ENCODE data around the gene KCNN4. TPM values are rescaled to one million over a fixed set of nuclear protein-coding genes. Genes with fewer than 3 reads are reported as not detected.
"Not testable (repeated sequence)": the region's sequence is repeated elsewhere in the genome, so short reads cannot be mapped to it uniquely, and the experiment has no call there.

KCNN4 gene
- 10.7 and 15.4 TPM in 2 replicates for total RNA-seq (2014; rRNA removed; shearing (Covaris generic); ENCODE audit: low replicate concordance)

DNA sequence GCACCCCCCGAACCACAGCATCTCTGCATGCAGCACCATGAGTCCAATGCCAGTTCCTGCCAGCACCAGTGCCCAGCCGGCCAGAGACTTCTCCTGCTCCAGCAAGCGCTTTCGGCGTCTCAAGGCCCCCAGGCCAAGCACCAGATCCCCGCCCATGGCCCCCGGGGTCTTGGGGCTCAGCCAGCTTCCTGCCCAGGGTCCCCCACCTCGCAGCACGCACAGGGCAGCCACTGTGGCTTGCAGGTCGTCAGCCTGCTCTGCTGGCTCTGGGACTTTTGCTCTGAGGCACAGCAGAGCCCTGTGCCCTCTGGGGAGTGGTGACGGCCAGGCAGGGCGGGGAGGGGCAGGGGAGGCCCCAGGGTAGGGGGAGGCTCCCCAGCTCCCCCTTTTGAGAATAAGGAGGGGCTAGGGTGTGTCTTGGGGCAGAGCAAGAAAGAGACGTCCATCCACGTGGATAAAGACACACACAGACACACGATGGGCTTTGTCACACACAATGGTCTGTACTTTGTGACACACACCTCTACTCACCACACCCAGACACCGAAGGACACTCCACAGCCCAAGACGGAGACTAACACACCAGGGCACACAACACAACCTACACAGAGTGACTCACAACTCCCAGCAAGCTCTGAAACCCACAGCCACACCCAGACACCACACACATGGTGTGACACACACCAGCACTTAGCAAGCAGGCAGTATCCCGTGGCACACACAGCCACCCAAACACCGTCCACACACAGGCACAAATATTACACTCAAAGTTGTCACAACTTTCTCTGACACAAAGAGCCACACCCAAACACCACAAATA lies at the start of gene KCNN4:
Gene KCNN4 (minus strand): TSS at position 268 of the 820 bp plus-strand sequence. CDS start 112 bp downstream, at position 156.
- in situ Hi-C loops (cut with HindIII; ENCODE audit: low pct_unique_long_range_greater_than_20kb, low sequenced_read_pairs), result no loop called here
- peak; percentile 51 for DNase-seq (ENCODE audit: low read depth)

DNA sequence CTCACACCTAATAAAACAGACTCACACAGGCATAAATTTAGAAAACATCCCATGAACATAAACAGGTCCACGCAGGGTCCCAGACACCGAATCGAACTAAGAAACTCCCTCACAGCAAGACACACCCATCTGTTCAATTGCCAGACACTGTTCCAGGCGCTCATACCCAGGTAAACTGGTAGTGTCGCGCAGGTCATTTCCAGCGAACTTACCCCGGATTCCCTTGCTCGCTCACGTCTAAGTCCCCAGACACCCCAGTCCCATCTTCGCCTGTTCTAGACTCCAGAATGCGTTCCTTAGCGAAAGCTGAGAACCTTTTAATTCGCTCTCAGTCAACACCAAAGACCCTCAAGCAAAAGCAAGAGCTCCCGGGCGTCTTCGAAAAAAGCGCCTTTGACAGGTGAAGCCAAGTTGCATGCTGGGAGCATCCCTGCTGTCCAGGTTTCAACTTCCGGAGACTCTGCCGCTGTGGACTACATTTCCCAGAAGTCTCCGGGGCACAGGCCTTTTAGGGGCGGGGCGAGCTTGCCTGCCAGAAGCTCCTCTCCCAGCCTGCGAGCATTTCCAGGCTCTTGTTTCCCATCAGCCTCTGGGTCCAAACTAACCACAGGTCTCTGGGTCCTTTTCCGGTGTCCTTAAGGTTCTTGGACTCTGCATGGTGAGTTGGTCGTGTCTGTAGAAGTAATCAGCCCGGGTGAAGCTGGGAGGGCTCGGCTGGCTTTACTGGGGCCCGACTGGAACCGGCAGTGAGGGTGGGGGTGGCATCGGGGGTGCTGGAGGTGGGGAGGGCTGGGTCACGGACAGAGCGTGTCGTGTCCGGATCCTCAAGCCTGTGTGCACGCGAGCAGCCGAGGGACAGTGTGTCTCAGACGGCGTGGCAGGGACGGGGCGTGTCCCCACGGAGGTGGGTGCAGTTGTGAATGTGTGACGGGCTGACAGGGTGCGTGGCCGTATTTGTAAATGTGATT lies 46.3 kb upstream of the KCNN4 start, which contains the start of gene ZNF283:
Gene ZNF283 (plus strand): TSS at position 535 of the 968 bp plus-strand sequence. CDS start 6,184 bp downstream, outside the sequence.
- in situ Hi-C loops (cut with HindIII; ENCODE audit: low pct_unique_long_range_greater_than_20kb, low sequenced_read_pairs), result no loop called here
- peak; percentile 87 for DNase-seq (ENCODE audit: low read depth)

DNA sequence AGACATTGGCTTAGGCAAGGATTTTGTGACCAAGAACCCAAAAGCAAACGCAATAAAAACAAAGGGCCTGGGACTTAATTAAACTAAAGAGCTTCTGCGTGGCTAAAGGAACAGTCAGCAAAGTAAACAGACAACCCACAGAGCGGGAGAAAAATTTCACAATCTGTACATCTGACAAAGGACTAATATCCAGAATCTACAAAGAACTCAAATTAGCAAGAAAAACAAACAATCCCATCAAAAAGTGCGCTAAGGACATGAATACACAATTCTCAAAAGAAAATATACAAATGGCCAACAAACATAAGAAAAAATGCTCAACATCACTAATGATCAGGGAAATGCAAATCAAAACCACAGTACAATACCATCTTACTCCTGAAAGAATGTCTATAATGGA lies 43.8 kb upstream of the KCNN4 start:
- in situ Hi-C loops (cut with HindIII; ENCODE audit: low pct_unique_long_range_greater_than_20kb, low sequenced_read_pairs); DNase-seq (ENCODE audit: low read depth): not testable (repeated sequence)

DNA sequence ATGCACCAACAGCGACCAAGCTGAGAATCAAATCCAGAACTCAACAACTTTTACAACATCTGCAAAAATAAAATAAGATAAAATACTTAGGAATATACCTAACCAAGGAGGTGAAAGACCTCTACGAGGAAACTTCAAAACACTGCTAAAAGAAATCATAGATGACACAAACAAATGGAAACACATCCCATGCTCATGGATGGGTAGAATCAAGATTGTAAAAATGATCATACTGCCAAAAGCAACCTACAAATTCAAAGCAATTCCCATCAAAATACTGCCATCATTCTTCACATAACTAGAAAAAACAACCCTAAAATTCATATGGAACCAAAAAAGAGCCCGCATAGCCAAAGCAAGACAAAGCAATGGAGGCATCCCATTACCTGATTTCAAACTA lies 43.1 kb upstream of the KCNN4 start:
- in situ Hi-C loops (cut with HindIII; ENCODE audit: low pct_unique_long_range_greater_than_20kb, low sequenced_read_pairs); DNase-seq (ENCODE audit: low read depth): not testable (repeated sequence)

DNA sequence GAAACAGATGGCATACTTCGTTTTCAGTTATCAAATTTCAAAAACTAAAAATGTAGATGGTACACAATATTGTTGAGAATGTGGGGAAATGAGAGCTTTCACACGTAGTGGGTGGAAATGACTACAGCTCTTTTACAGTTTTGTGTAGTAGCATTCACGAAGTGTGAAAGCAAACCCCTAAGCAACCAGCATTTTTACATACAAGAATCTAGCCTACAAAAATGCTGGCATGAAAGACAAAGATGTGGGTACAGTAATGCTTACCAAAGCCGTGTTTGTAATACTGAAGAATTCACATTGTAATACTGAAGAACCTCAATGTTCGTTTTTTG lies 40.1 kb upstream of the KCNN4 start:
- no peak for DNase-seq (ENCODE audit: low read depth)
- in situ Hi-C loops (cut with HindIII; ENCODE audit: low pct_unique_long_range_greater_than_20kb, low sequenced_read_pairs), result no loop called here

DNA sequence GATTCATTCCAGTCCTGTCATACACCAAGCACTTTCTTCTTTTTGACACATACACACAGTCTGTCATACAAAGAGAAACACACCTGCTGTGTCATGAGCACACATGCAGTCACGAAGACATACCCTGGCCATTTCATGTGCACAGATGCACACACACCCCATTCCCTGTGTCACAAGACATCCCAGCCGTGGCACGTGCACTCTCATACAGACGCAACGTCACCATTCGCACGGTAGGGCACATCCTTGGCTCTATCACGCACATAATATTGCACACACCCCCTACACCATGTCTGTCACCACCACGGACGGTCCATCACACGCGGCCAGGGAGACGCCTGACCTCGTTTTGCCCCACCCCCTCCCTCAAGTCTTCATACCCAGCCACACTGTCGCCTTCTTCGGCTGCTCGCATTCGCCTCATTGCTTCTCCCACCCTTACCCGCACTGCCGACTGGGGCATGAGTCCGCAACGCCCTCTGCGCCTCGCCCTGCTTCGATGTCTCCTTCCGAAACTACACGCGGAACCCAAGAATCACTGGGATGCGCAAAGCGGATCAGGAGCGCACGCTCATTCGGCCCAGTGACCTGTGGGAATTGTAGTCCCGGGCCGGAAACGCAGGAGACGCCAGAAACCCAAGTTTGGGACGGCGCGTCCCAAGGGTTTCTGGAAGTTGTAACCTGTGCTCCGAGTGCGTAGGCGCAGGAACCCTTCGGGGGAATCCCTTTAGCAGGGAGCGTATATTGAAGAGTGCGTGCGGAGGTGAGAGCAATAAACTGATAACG lies 39.5 kb upstream of the KCNN4 start:
- DNase-seq (ENCODE audit: low read depth), result no peak
- in situ Hi-C loops (cut with HindIII; ENCODE audit: low pct_unique_long_range_greater_than_20kb, low sequenced_read_pairs), result no loop called here

DNA sequence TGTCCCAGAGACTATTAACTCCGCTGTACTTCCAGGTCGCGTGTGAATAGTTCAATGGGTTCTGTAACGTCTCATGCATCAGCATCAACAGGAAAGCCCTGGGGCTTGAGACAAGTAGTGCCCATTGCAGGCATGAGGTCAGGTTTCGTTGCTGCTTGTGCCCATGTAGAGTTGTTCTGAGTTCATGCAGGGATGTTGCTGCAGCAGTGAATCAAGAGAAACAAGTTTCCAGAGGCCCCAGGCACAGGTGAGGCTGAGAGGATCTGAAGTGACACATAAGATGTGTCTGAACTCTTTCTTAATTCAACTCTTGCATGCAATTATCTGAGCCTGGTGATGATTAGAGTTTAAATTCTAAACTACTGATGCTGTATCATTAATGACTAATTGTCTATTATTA lies 37.7 kb upstream of the KCNN4 start:
- in situ Hi-C loops (cut with HindIII; ENCODE audit: low pct_unique_long_range_greater_than_20kb, low sequenced_read_pairs), result no loop called here
- no peak for DNase-seq (ENCODE audit: low read depth)

DNA sequence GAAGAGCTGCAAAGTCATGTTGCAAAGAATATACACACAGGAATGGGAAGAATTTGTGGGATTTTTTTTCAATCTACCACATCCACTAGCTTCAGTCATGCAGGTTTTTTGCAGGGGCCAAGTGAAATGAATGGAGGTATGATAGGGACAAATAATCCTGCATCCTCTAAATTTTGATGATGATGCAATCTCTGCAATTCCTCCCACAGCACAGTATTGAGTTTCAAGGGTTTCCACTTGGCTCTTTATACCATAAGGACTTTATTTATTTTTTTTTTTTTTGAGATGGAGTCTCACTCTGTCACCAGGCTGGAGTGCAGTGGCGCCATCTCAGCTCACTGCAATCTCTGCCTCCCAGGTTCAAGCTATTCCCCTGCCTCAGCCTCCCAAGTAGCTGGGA lies 36.7 kb upstream of the KCNN4 start:
- in situ Hi-C loops (cut with HindIII; ENCODE audit: low pct_unique_long_range_greater_than_20kb, low sequenced_read_pairs); DNase-seq (ENCODE audit: low read depth): not testable (repeated sequence)

DNA sequence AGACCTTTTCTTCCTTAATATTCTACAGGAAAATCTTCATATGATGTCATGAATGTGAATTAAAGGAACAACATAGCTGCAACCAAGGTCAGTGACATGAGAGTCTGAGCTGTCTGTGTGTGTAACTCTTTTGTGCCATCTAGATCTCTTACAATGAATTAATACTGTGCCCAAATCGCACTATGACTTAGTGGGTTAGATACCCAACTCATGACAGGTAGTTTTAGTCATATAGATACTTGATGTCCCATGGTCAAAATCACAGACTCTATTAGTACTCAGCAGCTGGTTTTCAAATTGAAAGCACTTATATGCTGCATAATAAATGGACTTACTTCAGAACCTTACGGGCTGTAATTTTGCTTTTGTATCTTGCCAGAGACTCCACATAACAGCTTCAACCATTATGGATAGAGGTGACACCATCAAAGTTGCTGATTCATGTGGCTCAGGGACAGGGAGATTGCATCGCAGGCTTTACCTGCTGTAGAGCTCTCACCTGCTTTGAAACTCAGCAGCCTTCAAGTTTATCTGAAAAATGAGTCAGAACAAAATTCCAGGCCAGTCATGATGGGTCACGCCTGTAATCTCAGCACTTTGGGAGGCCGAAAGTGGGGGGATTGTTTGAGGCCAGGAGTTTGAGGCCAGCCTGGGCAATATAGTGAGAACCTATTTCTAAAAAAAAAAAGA lies 34.0 kb upstream of the KCNN4 start:
- DNase-seq (ENCODE audit: low read depth), result no peak
- in situ Hi-C loops (cut with HindIII; ENCODE audit: low pct_unique_long_range_greater_than_20kb, low sequenced_read_pairs), result no loop called here

DNA sequence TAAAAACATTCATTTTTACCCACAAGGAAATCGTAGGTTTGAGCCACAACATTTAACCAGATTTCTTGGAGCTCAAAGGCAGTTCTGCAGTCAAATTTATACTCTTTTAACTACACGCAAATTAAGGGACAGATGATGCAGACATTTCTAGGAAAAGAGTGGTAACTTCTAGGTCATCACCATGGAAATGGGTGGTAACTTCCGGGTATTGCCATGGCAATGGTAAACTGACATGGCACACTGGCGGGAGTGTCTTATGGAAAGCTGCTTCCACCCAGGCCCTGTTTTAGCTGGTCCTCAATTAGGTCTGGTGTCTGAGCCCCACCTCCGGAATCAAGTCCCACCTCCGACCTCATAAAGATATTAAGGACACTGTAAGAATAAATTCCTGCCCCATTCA lies 31.9 kb upstream of the KCNN4 start:
- in situ Hi-C loops (cut with HindIII; ENCODE audit: low pct_unique_long_range_greater_than_20kb, low sequenced_read_pairs), result no loop called here
- DNase-seq (ENCODE audit: low read depth), result no peak

DNA sequence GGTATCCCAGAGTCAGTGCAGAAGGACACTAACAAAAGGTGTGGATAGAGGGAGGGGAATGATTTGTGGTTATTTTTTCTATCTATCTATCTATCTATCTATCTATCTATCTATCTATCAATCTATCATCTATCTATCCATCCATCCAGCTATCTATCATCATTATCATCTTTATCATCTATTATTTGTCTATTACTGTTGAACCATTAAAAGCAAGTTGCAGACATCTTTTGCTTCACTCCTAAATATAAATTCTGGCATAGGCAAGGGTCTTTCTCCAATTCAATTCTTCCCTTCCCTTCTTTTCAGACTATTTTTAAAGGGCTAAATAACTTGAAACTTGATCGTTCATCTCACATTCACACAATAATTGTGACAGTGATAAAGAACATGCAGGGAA lies 31.5 kb upstream of the KCNN4 start:
- in situ Hi-C loops (cut with HindIII; ENCODE audit: low pct_unique_long_range_greater_than_20kb, low sequenced_read_pairs), result no loop called here

DNA sequence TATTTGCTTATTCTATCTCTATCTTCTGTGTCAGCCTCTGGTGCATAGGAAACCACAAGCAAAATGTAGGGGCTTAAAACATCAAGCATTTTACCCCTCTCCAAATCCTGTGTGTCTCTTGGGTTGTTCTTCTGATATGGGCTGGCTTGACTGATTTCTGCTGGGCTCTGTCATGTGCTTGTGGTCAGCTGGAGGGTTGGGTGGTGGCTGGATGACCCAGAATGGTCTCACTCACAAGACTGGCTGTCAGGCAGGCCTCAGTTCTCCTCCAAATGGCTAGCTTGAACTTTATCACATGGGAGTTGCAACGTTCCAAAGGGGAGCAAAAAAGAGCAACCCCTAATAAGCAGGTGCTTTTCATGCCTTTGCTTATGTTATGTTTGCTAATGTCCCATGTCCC lies 31.1 kb upstream of the KCNN4 start:
- DNase-seq (ENCODE audit: low read depth), result no peak
- in situ Hi-C loops (cut with HindIII; ENCODE audit: low pct_unique_long_range_greater_than_20kb, low sequenced_read_pairs), result no loop called here

More for the DNA sequence above, 31.5 kb upstream of the KCNN4 start:
- no peak for DNase-seq (ENCODE audit: low read depth)

DNA sequence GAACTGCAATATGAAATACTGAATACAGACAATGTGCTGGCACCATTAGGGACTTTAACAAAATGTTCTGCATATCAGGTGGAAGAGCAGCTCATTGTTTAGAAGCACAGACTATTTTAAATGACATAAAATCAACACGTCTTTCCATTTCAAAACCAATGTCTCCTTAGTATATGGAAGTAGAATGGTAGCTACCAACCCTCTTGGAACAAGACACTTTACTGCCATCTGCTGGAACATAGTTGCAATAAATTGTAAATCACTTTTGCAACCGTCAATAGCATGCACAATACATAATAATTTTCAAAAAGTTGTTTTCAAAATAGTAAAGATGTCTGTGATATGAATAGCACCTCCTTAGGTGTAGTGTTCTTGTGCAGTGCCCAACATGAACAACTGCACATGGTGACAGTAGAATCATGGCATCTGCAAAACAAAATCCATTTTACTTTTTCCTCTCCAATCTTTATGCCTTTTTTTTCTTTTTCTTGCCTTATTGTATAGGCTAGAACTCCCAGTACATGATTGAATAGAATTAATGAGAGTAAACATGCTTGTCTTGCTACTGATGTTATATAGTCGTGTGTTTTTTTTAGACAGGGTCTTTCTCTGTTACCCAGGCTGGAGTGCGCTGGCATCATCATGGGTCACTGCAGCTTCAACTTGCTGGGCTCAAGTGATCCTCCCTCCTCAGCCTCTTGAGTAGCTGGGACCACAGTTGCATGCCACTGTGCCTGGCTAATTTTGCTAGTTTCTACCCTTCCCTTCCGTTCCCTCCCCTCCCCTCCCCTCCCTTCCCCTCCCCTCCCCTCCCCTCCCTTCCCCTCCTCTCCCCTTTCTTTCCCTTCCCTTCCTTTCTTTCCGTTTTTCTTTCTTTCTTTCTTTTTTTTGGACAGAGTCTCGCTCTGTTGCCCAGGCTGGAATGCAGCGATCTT lies 29.3 kb upstream of the KCNN4 start:
- in situ Hi-C loops (cut with HindIII; ENCODE audit: low pct_unique_long_range_greater_than_20kb, low sequenced_read_pairs), result no loop called here
- DNase-seq (ENCODE audit: low read depth), result peak; percentile 45

DNA sequence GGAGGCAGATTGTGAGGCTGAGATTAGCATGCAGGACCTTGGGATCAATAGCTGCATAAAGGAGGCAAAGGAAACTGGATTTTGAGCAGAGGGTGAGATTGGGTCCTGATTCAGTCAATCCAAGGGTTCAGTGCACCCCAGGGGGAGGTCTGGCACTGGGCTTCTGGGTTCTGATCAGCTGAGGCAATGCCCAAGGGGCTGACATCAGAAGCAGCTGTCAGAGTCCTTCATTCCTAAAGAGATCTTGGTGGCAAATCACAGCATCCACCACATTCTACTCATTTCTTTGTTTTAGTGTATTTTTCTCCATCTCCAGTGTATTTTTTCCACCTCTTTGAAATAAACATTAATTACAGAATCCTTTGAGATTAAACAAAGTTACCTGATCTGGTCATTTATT lies 26.9 kb upstream of the KCNN4 start:
- in situ Hi-C loops (cut with HindIII; ENCODE audit: low pct_unique_long_range_greater_than_20kb, low sequenced_read_pairs), result no loop called here

DNA sequence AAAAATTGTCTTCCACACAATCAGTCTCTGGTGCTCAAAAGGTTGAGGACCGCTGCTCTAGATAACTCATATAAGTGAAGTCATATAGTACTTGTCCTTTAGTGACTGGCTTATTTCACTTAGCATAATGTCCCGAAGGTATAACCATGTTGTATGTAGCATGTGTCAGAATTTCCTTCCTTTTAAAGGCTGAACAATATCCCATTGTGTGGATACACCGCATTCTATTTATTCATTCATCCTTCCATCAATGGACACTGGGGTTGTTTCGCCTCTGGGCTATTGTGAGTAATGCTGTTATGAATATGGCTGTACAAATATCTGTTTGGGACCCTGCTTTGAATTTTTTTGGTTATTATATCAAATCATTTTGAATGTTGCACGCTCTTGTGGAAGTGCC lies 26.1 kb upstream of the KCNN4 start:
- DNase-seq (ENCODE audit: low read depth), result no peak
- in situ Hi-C loops (cut with HindIII; ENCODE audit: low pct_unique_long_range_greater_than_20kb, low sequenced_read_pairs), result no loop called here

More for the DNA sequence above, 26.9 kb upstream of the KCNN4 start:
- DNase-seq (ENCODE audit: low read depth), result no peak

DNA sequence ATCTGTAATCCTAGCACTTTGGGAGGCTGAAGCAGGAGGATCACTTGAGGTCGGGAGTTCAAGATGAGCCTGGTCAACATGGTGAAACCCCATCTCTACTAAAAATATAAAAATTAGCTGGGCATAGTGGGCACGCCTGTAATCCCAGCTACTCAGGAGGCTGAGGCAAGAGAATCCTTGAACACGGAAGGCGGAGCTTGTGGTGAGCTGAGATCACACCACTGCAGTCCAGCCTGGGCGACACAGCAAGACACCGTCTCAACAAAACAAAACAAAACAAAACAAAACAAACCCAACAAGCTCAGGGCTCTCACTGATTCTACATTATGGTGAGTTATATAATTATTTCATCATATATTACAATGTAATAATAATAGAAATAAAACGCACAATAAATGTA lies 25.6 kb upstream of the KCNN4 start:
- not testable (repeated sequence) for DNase-seq (ENCODE audit: low read depth)

DNA sequence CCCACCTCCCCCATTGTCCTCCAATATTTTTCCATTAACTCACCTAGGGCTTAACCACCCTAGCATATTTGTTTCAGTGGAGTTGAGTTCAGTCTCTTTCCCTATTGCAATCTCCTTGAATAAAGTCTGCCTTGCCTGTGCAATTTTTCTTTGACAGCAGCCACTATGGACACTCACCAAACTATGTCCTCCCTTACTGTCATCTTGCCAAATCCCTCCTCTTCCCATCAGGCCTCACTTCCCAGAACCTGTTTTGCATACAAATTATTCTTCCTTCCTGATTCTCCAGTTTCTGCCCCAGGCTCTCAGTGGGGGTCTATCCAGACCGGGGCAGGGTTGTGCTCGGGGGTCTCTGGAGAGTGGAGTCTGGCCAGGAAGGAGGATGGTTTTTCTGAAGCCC lies 23.7 kb upstream of the KCNN4 start:
- no peak for DNase-seq (ENCODE audit: low read depth)
- in situ Hi-C loops (cut with HindIII; ENCODE audit: low pct_unique_long_range_greater_than_20kb, low sequenced_read_pairs), result no loop called here

More for the DNA sequence above, 25.6 kb upstream of the KCNN4 start:
- in situ Hi-C loops (cut with HindIII; ENCODE audit: low pct_unique_long_range_greater_than_20kb, low sequenced_read_pairs), result not testable (repeated sequence)

Measured in Caki2 (cell line).